Stimulated activated naive CD8-positive, alpha-beta T cell treated with anti-CD3 and anti-CD28 coated beads, Interleukin-15, Interleukin-2, amounts not matched to agents 100 ng/mL and 50 ng/mL, for 24 hours (primary cell): ENCODE results near the gene ECI2.

Source experiments
- H3K27ac Mint-ChIP-seq: one replicate; pipeline ENCODE4 v1.8.0; 2021; ENCODE audit warnings: mild to moderate bottlenecking, mixed read lengths
- H3K27me3 Mint-ChIP-seq: one replicate; pipeline ENCODE4 v1.8.0; 2021; ENCODE audit warnings: mixed read lengths
- H3K36me3 Mint-ChIP-seq: one replicate; pipeline ENCODE4 v1.8.0; 2021; ENCODE audit warnings: low read depth, mixed read lengths
- H3K4me1 Mint-ChIP-seq: one replicate; pipeline ENCODE4 v1.8.0; 2021; ENCODE audit warnings: low read depth, mixed read lengths
- H3K4me3 Mint-ChIP-seq: one replicate; pipeline ENCODE4 v1.8.0; 2021; ENCODE audit warnings: mild to moderate bottlenecking, mixed read lengths
- H3K9me3 Mint-ChIP-seq: one replicate; pipeline ENCODE4 v1.8.0; 2021; ENCODE audit warnings: mixed read lengths

The ECI2 gene, protein sequence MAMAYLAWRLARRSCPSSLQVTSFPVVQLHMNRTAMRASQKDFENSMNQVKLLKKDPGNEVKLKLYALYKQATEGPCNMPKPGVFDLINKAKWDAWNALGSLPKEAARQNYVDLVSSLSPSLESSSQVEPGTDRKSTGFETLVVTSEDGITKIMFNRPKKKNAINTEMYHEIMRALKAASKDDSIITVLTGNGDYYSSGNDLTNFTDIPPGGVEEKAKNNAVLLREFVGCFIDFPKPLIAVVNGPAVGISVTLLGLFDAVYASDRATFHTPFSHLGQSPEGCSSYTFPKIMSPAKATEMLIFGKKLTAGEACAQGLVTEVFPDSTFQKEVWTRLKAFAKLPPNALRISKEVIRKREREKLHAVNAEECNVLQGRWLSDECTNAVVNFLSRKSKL

DNA sequence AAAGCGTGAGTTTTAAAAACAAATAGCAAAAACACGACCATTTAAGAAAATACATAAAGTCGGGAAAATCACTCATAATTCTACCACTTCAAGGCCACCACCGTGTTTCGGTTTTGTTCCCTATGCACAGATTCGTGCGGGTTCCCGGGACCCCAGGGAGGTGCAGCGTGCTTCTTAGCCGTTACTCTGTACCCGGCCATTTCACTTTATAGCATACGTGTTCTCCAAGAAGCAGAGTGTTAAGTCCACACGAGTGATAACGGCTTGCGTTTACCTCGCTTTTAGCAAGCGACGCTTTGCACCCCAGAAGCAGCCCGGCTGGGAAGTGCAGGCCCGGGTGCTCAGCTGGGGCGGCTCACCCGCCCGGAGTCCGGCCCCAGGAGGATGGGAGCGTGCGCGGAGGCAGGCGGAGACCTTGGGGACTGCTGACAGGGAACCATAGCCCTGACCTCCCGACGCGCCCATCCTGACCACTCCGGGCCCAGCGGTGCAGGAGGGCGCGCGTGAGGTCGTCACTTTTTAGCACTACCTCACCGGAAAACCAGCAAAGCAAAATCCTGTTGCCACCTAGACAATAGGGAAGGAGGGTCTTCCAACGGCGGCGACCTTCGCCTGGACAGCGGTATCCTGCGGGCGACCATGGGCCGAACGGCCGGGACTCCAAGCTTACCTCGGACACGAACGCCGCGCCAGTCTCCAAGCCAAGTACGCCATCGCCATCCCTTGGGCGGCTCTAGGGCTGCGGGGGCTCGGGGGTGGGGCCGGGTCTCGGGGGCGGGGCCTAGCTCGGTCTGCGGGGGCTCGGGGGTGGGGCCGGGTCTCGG is at the start of gene ECI2:
TSS of gene ECI2 (minus strand) at position 735 of the 824 bp plus-strand sequence. CDS start at position 720, 15 bp downstream.
- Mint-ChIP-seq H3K27ac (peak within 1 kb of the TSS; percentile 81), H3K4me3 (peak within 1 kb of the TSS; percentile 87), H3K4me1 (peaks cover 44% of the 10 kb centered on the region), H3K27me3 (no peaks in the 10 kb centered on the region), H3K36me3 (peaks cover 26% of the 10 kb centered on the region), H3K9me3 (no peaks in the 10 kb centered on the region)

DNA sequence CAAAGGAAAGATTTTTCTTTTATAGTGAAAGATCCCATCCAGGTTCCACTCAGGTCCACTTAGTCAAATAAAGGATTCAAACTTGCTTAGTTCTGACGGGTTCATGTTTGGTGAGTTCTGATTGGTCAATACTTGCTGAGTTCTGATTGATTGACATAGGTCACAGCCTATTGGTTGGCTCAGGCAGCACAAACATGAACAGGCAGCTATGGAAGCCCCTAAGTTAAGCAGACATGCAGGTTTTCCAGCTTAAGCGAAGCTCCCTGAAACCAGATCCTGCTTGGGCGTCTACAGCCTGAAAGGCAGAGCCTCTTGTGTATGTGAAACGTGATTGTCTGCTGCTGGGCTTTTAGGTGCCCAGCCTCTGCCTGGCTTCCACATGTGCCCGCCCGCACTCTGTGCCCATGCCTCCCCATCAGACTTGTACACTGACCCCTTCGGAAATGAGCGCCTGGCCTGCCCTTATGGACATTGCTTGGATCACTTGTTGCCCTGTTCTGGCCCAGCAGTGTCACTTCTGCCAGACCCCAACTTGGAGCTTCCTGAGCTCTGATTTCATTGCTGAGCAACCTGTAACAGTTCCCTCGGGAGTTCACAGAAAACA is 45.4 kb upstream of the ECI2 start:
- Mint-ChIP-seq H3K27ac (no peak overlapping the region), H3K9me3 (no peaks in the 10 kb centered on the region), H3K27me3 (peaks cover 65% of the 10 kb centered on the region), H3K36me3 (no peaks in the 10 kb centered on the region), H3K4me1 (peaks cover 9% of the 10 kb centered on the region), H3K4me3 (no peak overlapping the region)

DNA sequence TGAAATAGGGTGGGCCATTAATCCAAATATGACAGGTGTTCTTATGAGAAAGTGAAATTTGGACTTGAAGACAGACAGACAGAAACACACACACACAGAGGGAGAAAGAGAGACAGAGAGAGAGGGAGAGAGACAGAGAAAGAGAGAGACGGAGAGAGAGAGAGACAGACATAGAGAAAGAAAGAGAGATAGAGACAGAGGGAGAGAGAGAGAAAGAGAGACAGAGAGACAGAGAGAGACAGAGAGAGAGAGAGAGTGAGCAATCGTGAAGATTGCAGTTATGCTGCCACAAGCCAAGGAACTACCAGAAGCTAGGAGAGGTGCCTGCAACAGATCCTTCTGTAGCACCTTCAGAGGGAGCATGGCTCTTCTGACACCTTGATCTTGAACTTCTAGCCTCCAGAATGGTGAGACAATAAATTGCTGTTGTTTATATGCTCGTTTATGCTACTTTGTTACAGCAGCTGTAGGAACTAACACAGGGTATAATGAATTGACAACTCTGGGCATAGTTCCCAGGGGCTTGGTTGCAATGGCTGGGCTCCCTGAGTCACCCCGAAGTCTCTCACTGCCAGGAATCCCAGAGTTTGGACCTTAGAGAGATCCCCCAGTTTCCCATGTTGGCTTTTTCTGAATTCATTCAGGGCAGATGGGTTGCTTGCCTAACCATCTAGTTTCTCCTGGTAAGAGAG is 44.7 kb upstream of the ECI2 start:
- H3K36me3 Mint-ChIP-seq, result no peaks in the 10 kb centered on the region
- H3K9me3 Mint-ChIP-seq, result no peaks in the 10 kb centered on the region
- no peak overlapping the region for H3K4me3 Mint-ChIP-seq
- peaks cover 2% of the 10 kb centered on the region for H3K4me1 Mint-ChIP-seq
- H3K27ac Mint-ChIP-seq, result no peak overlapping the region
- peaks cover 58% of the 10 kb centered on the region for H3K27me3 Mint-ChIP-seq

DNA sequence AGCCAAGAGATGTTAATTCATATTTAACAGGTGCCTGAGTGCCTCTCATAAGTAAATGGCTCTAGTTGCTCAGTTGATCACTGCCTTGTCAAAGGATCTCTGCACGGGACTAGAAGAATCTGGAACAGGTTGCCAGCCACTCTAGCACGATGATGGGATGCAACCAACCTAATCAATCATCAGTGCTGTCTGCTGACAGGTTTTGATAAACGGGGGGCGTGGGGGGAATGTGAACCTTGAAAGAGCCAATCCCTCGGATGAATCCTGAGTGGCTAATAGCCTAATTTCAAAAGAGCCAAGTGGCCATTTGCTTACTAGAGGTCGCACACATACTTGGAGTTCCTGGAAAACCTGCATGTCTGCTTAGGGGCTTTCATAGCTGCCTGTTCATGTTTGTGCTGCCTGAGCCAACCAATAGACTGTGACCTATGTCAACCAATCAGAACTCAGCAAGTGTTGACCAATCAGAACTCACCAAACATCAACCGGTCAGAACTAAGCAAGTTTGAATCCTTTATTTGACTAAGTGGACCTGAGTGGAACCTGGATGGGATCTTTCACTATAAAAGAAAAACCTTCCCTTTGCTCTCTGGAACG is 43.5 kb upstream of the ECI2 start:
- H3K4me3 Mint-ChIP-seq, result no peak overlapping the region
- H3K27ac Mint-ChIP-seq, result no peak overlapping the region
- H3K27me3 Mint-ChIP-seq, result peaks cover 51% of the 10 kb centered on the region
- no peaks in the 10 kb centered on the region for H3K9me3 Mint-ChIP-seq
- no peaks in the 10 kb centered on the region for H3K36me3 Mint-ChIP-seq
- no peaks in the 10 kb centered on the region for H3K4me1 Mint-ChIP-seq

DNA sequence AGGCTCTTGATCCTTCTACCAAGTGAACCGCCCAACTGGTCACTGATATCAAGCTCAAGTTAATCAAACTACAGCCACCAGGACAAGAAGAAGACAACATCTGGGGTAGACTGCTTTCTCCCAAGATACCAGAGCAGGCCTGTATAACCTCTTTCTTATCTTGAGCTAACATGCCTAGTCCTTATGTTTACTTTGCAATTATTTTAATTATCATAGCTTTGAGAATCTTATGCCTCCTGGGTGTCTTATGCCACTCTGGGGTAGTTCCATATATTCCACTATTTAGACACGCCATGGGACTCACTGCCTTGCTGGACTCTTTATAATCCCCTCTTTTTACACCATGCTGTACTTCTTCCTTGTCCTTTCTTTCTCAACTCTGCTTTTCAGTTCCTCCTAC is 41.5 kb upstream of the ECI2 start:
- H3K27me3 Mint-ChIP-seq, result peaks cover 36% of the 10 kb centered on the region
- no peaks in the 10 kb centered on the region for H3K36me3 Mint-ChIP-seq
- H3K4me1 Mint-ChIP-seq, result no peaks in the 10 kb centered on the region
- H3K4me3 Mint-ChIP-seq, result no peak overlapping the region
- no peak overlapping the region for H3K27ac Mint-ChIP-seq
- H3K9me3 Mint-ChIP-seq, result no peaks in the 10 kb centered on the region

DNA sequence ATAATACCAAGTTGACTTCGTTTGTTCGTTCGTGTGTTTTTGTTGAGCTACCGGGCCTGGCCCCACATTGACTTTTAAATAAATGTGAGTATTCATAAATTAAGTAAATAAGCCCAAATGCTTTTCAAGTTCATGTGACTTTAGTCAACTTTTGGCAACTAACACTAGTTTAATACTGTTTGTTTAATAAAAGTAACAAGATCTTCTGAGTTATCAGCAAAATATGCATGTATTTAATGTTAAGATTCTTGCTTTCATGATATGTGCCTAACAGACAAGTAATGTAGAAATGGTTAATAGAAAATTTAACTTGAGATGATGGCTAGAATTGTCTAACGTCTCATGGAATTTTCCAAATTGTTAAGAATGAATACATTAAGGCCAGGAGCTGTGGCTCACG is 38.7 kb upstream of the ECI2 start:
- no peak overlapping the region for H3K27ac Mint-ChIP-seq
- peaks cover 12% of the 10 kb centered on the region for H3K27me3 Mint-ChIP-seq
- no peaks in the 10 kb centered on the region for H3K36me3 Mint-ChIP-seq
- no peak overlapping the region for H3K4me3 Mint-ChIP-seq
- H3K4me1 Mint-ChIP-seq, result no peaks in the 10 kb centered on the region
- no peaks in the 10 kb centered on the region for H3K9me3 Mint-ChIP-seq

DNA sequence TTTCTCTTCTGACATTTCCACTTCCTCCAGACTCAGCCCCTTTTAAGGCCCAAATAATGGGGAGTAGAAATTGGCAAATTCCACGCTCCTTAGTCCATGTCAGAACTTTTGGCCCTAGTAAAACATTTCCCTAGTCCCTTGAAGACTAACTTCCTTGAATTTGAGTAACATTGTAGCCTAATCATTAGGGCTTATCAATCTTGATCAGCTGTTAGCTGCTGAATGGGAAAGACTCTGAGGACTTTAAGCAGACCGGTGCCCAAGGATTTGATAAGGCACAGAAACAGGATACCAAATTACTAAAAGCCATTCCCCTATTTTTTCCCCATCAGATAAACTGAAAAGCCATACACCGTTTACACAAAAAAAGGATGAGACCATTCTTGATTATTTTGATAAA is 37.0 kb upstream of the ECI2 start:
- Mint-ChIP-seq H3K4me3 (no peak overlapping the region), H3K36me3 (no peaks in the 10 kb centered on the region), H3K4me1 (no peaks in the 10 kb centered on the region), H3K27me3 (peaks cover 16% of the 10 kb centered on the region), H3K27ac (no peak overlapping the region), H3K9me3 (peaks cover 4% of the 10 kb centered on the region)

DNA sequence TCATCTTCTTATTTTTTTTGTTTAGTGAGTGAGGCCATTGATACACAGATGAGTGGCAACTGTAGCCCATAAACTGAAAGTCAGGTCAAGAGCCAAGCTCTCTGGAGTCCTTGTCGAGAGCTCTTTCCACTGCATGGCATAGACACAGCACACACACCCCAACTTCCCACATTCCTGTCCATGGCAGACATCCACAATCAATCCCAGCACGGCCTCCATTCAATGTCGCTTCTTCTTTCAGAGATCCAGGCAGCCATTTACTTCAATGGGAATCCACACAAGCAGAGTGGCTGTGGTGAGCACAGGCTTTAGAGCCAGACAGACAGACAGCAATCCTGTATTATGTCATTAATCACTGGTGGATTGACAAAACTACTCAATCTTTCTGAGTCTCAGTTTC is 34.9 kb upstream of the ECI2 start:
- Mint-ChIP-seq H3K4me1 (no peaks in the 10 kb centered on the region), H3K4me3 (no peak overlapping the region), H3K27ac (no peak overlapping the region), H3K36me3 (no peaks in the 10 kb centered on the region), H3K9me3 (peaks cover 4% of the 10 kb centered on the region), H3K27me3 (peaks cover 8% of the 10 kb centered on the region)

DNA sequence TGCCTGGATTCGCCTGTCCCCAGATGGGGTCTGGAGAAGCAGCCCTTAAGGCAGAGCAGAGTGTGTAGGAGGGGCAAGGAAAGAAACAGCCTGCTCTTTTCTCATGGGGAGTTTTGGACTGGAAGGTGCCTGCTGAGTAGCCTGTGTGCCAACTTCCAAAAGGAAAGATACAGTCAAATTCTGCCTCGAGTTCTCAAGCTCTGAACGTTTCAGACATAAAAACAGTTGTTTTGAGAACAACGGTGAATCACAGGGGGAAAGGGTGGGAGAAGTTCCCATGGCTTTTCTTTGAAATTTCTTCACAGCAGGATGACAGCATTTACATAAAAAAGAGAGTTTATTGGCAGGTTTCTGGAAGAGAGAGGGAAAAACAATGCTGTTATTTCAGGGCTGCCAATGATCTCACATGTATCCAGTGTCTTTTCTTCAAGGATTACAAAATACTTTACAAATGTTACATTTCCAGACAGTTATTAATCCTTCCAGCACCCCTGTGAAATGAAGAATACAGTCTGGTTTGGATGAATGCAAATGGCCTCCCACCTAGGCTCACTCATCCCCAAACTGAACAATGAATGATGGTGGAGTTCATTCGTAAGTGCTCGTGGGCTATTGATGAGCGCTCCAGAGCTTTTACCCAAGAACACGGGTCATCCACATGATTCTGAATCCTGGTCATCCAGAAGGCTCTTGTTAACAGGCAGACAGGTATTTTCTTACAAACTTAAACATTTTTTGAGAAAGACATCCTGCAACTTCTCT is 33.8 kb upstream of the ECI2 start:
- Mint-ChIP-seq H3K9me3 (peaks cover 4% of the 10 kb centered on the region), H3K27me3 (peaks cover 8% of the 10 kb centered on the region), H3K27ac (no peak overlapping the region)

DNA sequence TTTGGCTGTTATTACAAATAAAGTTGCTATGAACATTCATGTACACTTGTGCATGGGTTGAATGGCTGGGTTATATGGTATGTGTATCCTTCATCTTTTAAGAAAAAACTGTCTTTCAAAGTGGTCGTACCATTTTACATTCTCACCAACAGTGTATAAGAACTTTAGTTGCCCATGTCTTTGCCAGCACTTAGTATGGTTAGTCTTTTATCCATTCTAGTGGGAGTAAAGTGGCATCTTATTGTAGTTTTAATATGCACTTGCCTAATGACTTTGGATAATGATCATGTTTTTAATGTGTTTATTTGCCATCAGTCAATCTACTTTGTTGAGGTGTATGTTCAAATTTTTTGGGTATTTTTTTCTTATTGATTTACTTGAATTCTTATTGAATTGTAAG is 32.5 kb upstream of the ECI2 start:
- no peaks in the 10 kb centered on the region for H3K36me3 Mint-ChIP-seq
- no peak overlapping the region for H3K27ac Mint-ChIP-seq
- H3K27me3 Mint-ChIP-seq, result peaks cover 8% of the 10 kb centered on the region
- peaks cover 4% of the 10 kb centered on the region for H3K9me3 Mint-ChIP-seq
- H3K4me1 Mint-ChIP-seq, result no peaks in the 10 kb centered on the region
- no peak overlapping the region for H3K4me3 Mint-ChIP-seq

More for the DNA sequence above, 33.8 kb upstream of the ECI2 start:
- H3K36me3 Mint-ChIP-seq, result no peaks in the 10 kb centered on the region
- no peak overlapping the region for H3K4me3 Mint-ChIP-seq
- no peaks in the 10 kb centered on the region for H3K4me1 Mint-ChIP-seq

DNA sequence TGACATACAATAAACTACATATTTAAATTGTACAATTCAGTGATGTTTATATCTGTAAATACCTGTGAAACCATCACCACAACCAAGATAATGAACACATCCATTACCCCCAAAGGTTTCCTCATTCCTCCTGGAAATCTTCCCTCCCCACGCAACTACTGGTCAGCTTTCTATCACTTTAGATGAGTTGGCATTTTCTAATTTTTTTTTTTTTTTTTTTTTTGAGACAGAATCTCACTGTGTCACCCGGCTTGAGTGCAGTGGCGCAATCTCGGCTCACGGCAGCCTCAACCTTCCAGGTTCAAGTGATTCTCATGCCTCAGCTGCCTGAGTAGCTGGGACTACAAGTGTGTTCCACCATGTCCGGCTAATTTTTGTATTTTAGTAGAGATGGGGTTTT is 31.7 kb upstream of the ECI2 start:
- Mint-ChIP-seq H3K9me3 (peaks cover 4% of the 10 kb centered on the region), H3K27ac (no peak overlapping the region), H3K27me3 (peaks cover 8% of the 10 kb centered on the region), H3K4me1 (no peaks in the 10 kb centered on the region), H3K36me3 (no peaks in the 10 kb centered on the region), H3K4me3 (no peak overlapping the region)

DNA sequence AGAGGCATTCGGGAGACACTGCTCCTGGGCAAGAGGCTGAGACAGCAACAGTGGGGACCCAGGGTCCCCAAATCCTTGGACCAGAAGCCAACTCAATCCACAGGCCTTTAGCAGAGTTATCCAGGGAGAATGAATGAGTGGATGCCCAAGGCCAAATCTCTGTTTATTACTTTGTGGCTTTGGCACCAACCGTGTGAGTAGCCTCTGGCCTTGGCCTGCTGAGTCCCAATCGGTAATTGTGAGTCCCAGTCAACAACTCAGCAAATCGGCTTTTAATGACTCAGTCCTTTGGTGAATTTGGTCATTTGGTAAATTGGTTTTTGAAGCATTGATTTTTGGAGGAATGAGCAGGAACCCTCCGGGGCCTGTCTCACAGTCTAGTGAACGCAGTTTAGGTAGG is 29.1 kb upstream of the ECI2 start:
- peaks cover 4% of the 10 kb centered on the region for H3K9me3 Mint-ChIP-seq
- no peak overlapping the region for H3K27ac Mint-ChIP-seq
- H3K36me3 Mint-ChIP-seq, result no peaks in the 10 kb centered on the region
- H3K27me3 Mint-ChIP-seq, result peaks cover 8% of the 10 kb centered on the region
- no peak overlapping the region for H3K4me3 Mint-ChIP-seq
- no peaks in the 10 kb centered on the region for H3K4me1 Mint-ChIP-seq

DNA sequence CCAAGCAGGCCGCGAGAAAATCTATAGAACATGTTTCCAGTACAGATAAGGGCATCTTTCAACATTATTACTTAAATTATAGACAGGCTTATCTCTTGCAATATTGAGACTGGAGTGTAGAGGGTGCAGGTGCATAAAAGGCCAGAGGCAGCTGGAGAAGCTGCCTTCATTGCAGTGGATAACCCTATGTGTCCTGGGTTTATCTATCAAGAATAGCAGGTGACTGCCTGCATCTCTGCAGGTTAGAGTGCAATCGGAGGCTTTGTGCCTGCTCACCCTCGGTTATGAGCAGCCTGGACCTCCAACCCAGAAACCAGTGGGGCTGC is 28.7 kb upstream of the ECI2 start:
- Mint-ChIP-seq H3K36me3 (no peaks in the 10 kb centered on the region), H3K4me1 (no peaks in the 10 kb centered on the region), H3K27ac (no peak overlapping the region), H3K4me3 (no peak overlapping the region), H3K27me3 (peaks cover 8% of the 10 kb centered on the region), H3K9me3 (peaks cover 4% of the 10 kb centered on the region)
